ENCODE results near the gene LAMA1.

GRCh38 chr18:7023581-7023980 lies 94.0 kb downstream of the LAMA1 start:
- TF ChIP-seq, protein P1, sequence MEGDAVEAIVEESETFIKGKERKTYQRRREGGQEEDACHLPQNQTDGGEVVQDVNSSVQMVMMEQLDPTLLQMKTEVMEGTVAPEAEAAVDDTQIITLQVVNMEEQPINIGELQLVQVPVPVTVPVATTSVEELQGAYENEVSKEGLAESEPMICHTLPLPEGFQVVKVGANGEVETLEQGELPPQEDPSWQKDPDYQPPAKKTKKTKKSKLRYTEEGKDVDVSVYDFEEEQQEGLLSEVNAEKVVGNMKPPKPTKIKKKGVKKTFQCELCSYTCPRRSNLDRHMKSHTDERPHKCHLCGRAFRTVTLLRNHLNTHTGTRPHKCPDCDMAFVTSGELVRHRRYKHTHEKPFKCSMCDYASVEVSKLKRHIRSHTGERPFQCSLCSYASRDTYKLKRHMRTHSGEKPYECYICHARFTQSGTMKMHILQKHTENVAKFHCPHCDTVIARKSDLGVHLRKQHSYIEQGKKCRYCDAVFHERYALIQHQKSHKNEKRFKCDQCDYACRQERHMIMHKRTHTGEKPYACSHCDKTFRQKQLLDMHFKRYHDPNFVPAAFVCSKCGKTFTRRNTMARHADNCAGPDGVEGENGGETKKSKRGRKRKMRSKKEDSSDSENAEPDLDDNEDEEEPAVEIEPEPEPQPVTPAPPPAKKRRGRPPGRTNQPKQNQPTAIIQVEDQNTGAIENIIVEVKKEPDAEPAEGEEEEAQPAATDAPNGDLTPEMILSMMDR (IDR thresholded peaks at IDR 0.05; ENCODE audit: low read length): no peak
- TF ChIP-seq EZH2 (optimal IDR thresholded peaks at IDR 0.05; ENCODE audit: low read depth, low read length) (no peak), EZH2phosphoT487 (IDR thresholded peaks at IDR 0.05; ENCODE audit: low read length) (no peak)

All from MM.1S (cell line).